DOHH2 (cell line): Measurements from ENCODE around the gene LDLR.
"Not testable (repeated sequence)": the region's sequence is repeated elsewhere in the genome, so short reads cannot be mapped to it uniquely, and the experiment has no call there.

ENCODE experiments used
- H3F3A ChIP-seq: fragments of 200-600 bp; sonication (generic), shearing (Covaris generic); 2 replicates; pipeline ENCODE4 v1.6.0; 2016; ENCODE audit warnings: antibody characterized with exemption, mild to moderate bottlenecking; ENCODE audit not compliant: control insufficient read depth, insufficient read depth
- H3K27ac ChIP-seq: fragments of 200-600 bp; sonication (generic); 2 replicates; pipeline ENCODE4 v1.5.1; 2014; ENCODE audit warnings: low read depth, mild to moderate bottlenecking, low read length, moderate library complexity
- H3K27me3 ChIP-seq: fragments of 200-600 bp; sonication (generic); 2 replicates; pipeline ENCODE4 v1.6.1; 2014; ENCODE audit warnings: mild to moderate bottlenecking, low read length, mixed read lengths; ENCODE audit not compliant: control insufficient read depth
- H3K36me3 ChIP-seq: fragments of 200-600 bp; sonication (generic); 2 replicates; pipeline ENCODE4 v1.6.1; 2014; ENCODE audit warnings: mild to moderate bottlenecking, low read length, moderate library complexity, mixed read lengths; ENCODE audit not compliant: control insufficient read depth
- H3K4me1 ChIP-seq: fragments of 200-600 bp; sonication (generic); 2 replicates; pipeline ENCODE4 v1.6.1; 2014; ENCODE audit warnings: mild to moderate bottlenecking, low read length, mixed read lengths; ENCODE audit not compliant: control insufficient read depth
- H3K4me2 ChIP-seq: fragments of 200-600 bp; sonication (generic); 2 replicates; pipeline ENCODE4 v1.6.0; 2014; ENCODE audit warnings: mild to moderate bottlenecking, low read length, moderate library complexity
- H3K4me3 ChIP-seq: fragments of 200-600 bp; sonication (generic); 2 replicates; pipeline ENCODE4 v1.5.1; 2014; ENCODE audit warnings: mild to moderate bottlenecking, low read length, mixed read lengths
- H3K79me2 ChIP-seq: fragments of 200-600 bp; sonication (generic); 2 replicates; pipeline ENCODE4 v1.6.1; 2014; ENCODE audit warnings: mild to moderate bottlenecking, low read length, mixed read lengths; ENCODE audit not compliant: control insufficient read depth
- H3K9me2 ChIP-seq: fragments of 200-600 bp; sonication (generic); replicated peaks from 2 replicates; pipeline ENCODE4 v1.6.1; 2014; ENCODE audit warnings: mild to moderate bottlenecking, low read length, mixed read lengths; ENCODE audit not compliant: control insufficient read depth
- H3K9me3 ChIP-seq: fragments of 200-600 bp; sonication (generic); 2 replicates; pipeline ENCODE4 v1.6.1; 2014; ENCODE audit warnings: antibody characterized with exemption, low read length, mixed read lengths; ENCODE audit not compliant: control insufficient read depth, insufficient read depth
- H4K20me1 ChIP-seq: fragments of 200-600 bp; sonication (generic); 2 replicates; pipeline ENCODE4 v1.6.0; 2014; ENCODE audit warnings: low read depth, mild to moderate bottlenecking, antibody characterized with exemption, low read length, moderate library complexity; ENCODE audit not compliant: control insufficient read depth, insufficient read depth
- EZH2phosphoT487 ChIP-seq: fragments of 200-600 bp; sonication (generic); IDR thresholded peaks from 2 replicates; pipeline ENCODE4 v1.6.1; 2017; ENCODE audit warnings: borderline replicate concordance, mild to moderate bottlenecking, antibody characterized with exemption, low read length, moderate library complexity, mixed read lengths
- TF ChIP-seq, protein P1 (sequence below): fragments of 200-600 bp; sonication (generic); IDR thresholded peaks from one replicate; pipeline ENCODE4 v1.5.1; 2014; ENCODE audit warnings: antibody characterized with exemption, mild to moderate bottlenecking, low read depth, low read length; ENCODE audit not compliant: poor library complexity, severe bottlenecking

The LDLR gene

DNA sequence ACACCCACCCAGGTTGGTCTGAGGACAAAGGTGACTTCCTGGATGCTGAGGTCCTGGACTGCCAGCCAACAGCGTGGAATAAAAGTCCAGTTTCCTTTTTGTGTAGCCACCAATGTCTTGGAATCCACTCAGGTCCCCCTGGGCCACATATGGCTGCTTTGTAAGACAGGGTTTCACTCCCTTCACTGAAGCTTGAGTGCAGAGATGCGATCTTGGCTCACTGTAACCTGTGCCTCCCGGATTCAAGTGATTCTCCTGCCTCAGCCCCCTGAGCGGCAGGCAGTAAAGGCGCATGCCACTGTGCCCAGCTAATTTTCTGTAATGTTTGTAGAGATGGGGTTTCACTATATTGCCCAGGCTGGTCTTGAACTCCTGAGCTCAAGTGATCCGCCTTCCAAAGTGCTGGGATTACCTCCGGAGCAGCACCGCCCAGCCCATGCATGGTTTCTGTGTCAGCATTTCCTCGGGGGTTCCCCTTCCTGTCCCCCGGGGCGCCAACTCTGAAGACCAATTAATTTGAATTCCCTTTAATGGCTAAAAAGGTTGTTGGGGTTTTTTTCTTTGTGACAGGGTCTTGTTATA lies 90.5 kb downstream of the LDLR start:
- no peaks in the 10 kb centered on the region for H3K27me3 ChIP-seq

DNA sequence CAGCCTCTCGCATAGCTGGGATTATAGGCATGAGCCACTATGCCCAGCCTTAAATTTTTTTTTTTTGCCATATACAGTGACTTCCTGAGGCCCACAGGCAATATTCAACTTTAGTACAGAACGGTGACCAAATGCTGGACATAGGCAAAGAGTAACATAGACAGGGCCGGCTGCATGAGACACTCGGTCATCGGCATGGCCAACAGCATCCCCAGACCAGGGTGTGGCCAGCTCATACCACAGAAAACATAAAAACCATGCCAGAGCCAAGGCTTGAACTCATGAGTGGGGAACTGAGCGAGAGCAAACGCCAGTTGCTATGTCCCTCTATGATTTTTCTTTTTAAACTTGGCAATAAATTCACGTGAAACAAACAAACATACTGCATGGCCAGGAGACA lies 91.1 kb downstream of the LDLR start:
- Histone ChIP-seq H3K4me1 (peaks cover 29% of the 10 kb centered on the region), H3K27ac (peak overlapping the region; percentile 70), H4K20me1 (no peaks in the 10 kb centered on the region), H3K36me3 (peaks cover 78% of the 10 kb centered on the region), H3F3A (peaks cover 2% of the 10 kb centered on the region; the same call in 1 of the 2 replicates), H3K79me2 (peaks cover 46% of the 10 kb centered on the region), H3K4me2 (peak overlapping the region; percentile 84), H3K4me3 (peak overlapping the region; percentile 65), H3K9me2 (no peaks in the 10 kb centered on the region), H3K27me3 (no peaks in the 10 kb centered on the region), H3K9me3 (no peaks in the 10 kb centered on the region)
- TF ChIP-seq EZH2phosphoT487, result no peak
- TF ChIP-seq, protein P1, sequence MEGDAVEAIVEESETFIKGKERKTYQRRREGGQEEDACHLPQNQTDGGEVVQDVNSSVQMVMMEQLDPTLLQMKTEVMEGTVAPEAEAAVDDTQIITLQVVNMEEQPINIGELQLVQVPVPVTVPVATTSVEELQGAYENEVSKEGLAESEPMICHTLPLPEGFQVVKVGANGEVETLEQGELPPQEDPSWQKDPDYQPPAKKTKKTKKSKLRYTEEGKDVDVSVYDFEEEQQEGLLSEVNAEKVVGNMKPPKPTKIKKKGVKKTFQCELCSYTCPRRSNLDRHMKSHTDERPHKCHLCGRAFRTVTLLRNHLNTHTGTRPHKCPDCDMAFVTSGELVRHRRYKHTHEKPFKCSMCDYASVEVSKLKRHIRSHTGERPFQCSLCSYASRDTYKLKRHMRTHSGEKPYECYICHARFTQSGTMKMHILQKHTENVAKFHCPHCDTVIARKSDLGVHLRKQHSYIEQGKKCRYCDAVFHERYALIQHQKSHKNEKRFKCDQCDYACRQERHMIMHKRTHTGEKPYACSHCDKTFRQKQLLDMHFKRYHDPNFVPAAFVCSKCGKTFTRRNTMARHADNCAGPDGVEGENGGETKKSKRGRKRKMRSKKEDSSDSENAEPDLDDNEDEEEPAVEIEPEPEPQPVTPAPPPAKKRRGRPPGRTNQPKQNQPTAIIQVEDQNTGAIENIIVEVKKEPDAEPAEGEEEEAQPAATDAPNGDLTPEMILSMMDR, result no peak

More for the DNA sequence above, 90.5 kb downstream of the LDLR start:
- peak overlapping the region; percentile 65 for H3K4me3 ChIP-seq
- peaks cover 77% of the 10 kb centered on the region for H3K36me3 ChIP-seq
- peaks cover 45% of the 10 kb centered on the region for H3K79me2 ChIP-seq
- no peaks in the 10 kb centered on the region for H4K20me1 ChIP-seq
- H3K9me3 ChIP-seq, result no peaks in the 10 kb centered on the region
- peak overlapping the region; percentile 70 for H3K27ac ChIP-seq
- peak overlapping the region; percentile 84 for H3K4me2 ChIP-seq
- peaks cover 29% of the 10 kb centered on the region for H3K4me1 ChIP-seq
- peaks cover 2% of the 10 kb centered on the region; the same call in 1 of the 2 replicates for H3F3A ChIP-seq
- no peaks in the 10 kb centered on the region for H3K9me2 ChIP-seq
- TF ChIP-seq EZH2phosphoT487, result no peak
- TF ChIP-seq, protein P1, result no peak

DNA sequence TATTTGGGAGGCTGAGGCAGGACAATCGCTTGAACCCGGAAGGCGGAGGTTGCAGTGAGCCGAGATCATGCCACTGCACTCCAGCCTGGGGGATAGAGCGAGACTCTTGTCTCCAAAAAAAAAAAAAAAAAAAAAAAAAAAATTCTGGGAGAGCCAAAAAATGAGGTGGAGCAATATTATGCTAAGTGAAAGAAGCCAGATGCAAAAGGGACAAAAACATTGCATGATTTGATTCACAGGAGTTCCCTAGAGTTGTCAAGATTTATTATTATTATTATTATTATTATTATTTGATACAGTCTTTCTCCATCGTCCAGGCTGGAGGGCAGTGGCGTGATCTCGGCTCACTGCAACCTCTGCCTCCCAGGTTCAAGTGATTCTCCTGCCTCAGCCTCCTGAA lies 91.7 kb downstream of the LDLR start:
- H3K36me3 ChIP-seq, result peaks cover 79% of the 10 kb centered on the region
- H3K27ac ChIP-seq, result peak overlapping the region; percentile 70; the same call in 1 of the 2 replicates
- not testable (repeated sequence) for H3F3A ChIP-seq, H3K27me3 ChIP-seq, H4K20me1 ChIP-seq, H3K9me2 ChIP-seq, H3K9me3 ChIP-seq, H3K4me3 ChIP-seq
- peak overlapping the region; percentile 84 for H3K4me2 ChIP-seq
- H3K4me1 ChIP-seq, result peaks cover 36% of the 10 kb centered on the region
- peaks cover 52% of the 10 kb centered on the region for H3K79me2 ChIP-seq

DNA sequence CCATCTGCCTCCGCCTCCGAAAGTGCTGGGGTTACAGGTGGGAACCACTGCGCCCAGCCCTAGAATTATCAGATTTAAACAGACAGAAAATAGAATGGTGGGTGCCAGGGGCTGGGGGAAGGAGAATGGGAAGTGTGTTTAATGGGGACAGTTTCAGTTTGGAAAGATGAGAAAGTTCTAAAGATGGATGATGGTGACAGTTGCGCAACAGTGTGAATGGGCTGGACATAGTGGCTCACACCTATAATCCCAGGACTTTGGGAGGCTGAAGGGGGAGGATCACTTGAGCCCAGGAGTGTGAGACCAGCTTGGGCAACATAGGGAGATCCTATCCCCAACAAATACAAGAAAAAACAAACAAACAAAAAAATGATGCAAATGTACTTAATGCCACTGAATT lies 92.2 kb downstream of the LDLR start:
- peaks cover 2% of the 10 kb centered on the region; the same call in 1 of the 2 replicates for H3F3A ChIP-seq
- TF ChIP-seq, protein P1, result no peak
- TF ChIP-seq EZH2phosphoT487, result no peak
- no peaks in the 10 kb centered on the region for H3K9me3 ChIP-seq
- no peaks in the 10 kb centered on the region for H4K20me1 ChIP-seq
- peaks cover 78% of the 10 kb centered on the region for H3K36me3 ChIP-seq
- no peak overlapping the region for H3K27ac ChIP-seq
- peaks cover 41% of the 10 kb centered on the region for H3K4me1 ChIP-seq
- no peak overlapping the region for H3K4me3 ChIP-seq
- H3K27me3 ChIP-seq, result no peaks in the 10 kb centered on the region
- H3K9me2 ChIP-seq, result no peaks in the 10 kb centered on the region
- H3K4me2 ChIP-seq, result no peak overlapping the region; the same call in 1 of the 2 replicates
- peaks cover 52% of the 10 kb centered on the region for H3K79me2 ChIP-seq
